ENCODE results near the gene DGCR8. TPM values are rescaled to one million over a fixed set of nuclear protein-coding genes. Genes with fewer than 3 reads are reported as not detected.

DGCR8 gene
- total RNA-seq, 1 donor from 2014 or later, result 35.5 TPM

DNA sequence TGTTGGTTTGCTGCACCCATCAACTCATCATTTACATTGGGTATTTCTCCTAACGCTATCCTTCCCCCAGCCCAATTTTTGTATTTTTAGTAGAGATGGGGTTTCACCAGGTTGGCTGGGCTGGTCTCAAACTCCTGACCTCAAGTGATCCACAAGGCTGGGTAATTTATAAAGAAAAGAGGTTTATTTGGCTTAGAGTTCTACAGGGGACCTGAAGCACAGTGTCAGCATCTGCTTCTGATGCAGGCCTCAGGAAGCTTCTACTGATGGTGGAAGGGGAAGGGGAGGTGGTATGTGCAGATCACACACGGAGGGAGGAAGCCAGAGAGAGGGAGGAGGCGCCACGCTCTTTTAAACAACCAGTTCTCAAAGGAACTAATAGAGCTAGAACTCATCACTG lies 33.3 kb upstream of the DGCR8 start:
- Histone ChIP-seq H3K4me3 (no peak overlapping the region), H3K36me3 (peaks cover 69% of the 10 kb centered on the region)

DNA sequence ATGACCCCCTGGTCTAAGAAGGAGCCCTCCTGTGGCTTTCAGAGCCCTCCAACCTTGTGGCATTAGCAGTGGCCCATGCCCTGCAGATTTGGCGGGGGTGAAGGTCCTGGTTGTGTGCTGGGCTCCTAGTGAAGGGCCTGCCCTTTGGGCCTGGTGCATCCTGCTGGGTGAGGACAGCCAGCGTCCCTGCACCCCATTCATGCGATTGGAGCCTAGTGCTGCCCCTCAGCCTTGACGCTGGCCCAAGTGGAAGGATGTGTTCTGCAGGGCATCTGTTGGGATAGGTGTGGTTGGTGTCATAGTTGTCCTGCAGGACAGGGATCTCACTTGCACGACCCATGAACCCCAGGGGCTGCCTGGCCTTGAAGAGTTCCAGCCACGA lies 28.1 kb upstream of the DGCR8 start:
- DNase-seq (no peak), ATAC-seq (no peak)
- Histone ChIP-seq H3K4me3 (no peak overlapping the region), H3K4me1 (no peaks in the 10 kb centered on the region), H3K27ac (no peak overlapping the region), H3K36me3 (peaks cover 73% of the 10 kb centered on the region), H3K27me3 (no peaks in the 10 kb centered on the region), H3K9me3 (no peaks in the 10 kb centered on the region)
- TF ChIP-seq CTCF (IDR thresholded peaks at IDR 0.05), result no peak
- intact Hi-C loops (cut with DNase I), result no loop called here

More for the DNA sequence above, 33.3 kb upstream of the DGCR8 start:
- TF ChIP-seq CTCF (IDR thresholded peaks at IDR 0.05), result no peak
- H3K27ac ChIP-seq, result no peak overlapping the region
- ATAC-seq (no peak), DNase-seq (no peak)
- H3K9me3 ChIP-seq, result no peaks in the 10 kb centered on the region
- no peaks in the 10 kb centered on the region for H3K27me3 ChIP-seq
- intact Hi-C loops (cut with DNase I), result no loop called here
- no peaks in the 10 kb centered on the region for H3K4me1 ChIP-seq

DNA sequence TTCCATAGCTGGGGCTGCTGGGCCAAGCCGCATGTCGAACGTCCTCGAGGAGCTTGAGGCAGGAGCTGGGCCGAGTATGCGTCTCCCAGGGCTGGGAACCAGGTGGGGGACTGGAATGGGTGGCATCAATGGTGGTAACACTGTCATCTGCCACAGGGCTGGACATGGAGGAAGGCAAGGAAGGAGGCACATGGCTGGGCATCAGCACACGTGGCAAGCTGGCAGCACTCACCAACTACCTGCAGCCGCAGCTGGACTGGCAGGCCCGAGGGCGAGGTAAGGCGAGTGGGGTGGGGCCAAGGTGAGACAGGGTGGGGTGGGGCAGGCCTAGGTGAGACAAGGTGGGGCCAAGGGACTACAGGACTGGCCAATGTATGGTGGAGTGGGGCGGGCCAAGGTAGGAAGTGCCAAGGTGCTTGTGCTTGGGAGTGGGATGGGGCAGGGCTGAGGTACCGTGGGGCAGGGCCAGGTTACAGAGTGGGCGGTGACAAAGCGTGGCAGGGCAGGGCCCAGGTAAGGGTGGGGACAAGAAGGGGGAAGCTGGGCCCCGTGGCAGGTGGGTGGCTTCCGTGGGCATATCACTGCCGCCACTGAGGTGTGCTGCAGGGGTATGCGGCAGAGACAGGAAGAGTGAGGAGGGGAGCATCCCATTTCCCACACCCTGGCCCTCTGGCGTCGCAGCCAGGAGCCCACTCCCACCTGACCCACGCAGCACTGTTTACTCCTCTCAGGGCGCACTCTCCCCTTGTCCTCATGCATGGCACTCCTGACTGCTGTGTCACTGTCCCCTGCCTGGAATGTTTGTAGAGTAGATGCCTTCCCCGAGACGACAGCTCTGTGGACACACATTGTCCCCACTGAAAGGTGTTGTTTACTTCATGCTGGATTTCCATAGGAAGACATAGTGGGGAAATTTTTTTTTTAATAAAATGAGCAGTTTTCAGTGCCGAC lies 27.5 kb upstream of the DGCR8 start:
- intact Hi-C loops (cut with DNase I), result no loop called here
- H3K27me3 ChIP-seq, result no peaks in the 10 kb centered on the region
- ATAC-seq, result peak; percentile 83
- H3K9me3 ChIP-seq, result no peaks in the 10 kb centered on the region
- TF ChIP-seq CTCF (IDR thresholded peaks at IDR 0.05), result no peak
- no peak overlapping the region for H3K27ac ChIP-seq
- DNase-seq, result no peak
- peaks cover 73% of the 10 kb centered on the region for H3K36me3 ChIP-seq
- no peaks in the 10 kb centered on the region for H3K4me1 ChIP-seq
- H3K4me3 ChIP-seq, result no peak overlapping the region

- Histone ChIP-seq H3K27ac (no peak overlapping the region), H3K4me3 (no peak overlapping the region), H3K9me3 (no peaks in the 10 kb centered on the region), H3K36me3 (peaks cover 76% of the 10 kb centered on the region), H3K4me1 (no peaks in the 10 kb centered on the region), H3K27me3 (no peaks in the 10 kb centered on the region)
- ATAC-seq (no peak), DNase-seq (no peak)
- intact Hi-C loops (cut with DNase I), result no loop called here
- TF ChIP-seq CTCF (IDR thresholded peaks at IDR 0.05), result no peak
Measured at GRCh38 chr22:20053407-20054033, 26.5 kb upstream of the DGCR8 start.

DNA sequence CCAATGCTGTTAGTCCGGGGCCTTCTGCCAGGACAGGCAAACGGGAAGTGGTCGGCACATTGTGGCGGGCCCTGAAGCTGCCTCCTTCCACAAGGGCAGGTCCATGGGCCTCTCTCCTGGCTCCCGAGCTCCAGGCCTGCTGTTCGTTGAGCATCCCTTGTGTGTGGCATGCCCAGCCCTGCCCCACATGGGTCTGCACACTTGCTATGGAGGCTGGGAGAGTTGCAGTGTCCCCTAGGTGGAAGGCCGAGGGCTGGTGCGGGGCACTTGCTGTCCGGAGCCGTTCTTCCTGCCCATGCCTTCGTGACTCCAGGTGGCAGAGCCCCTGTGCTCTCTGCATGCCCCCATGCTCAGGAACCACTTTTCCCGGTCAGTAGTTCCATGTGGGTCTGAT lies 26.0 kb upstream of the DGCR8 start:
- Histone ChIP-seq H3K4me1 (no peaks in the 10 kb centered on the region), H3K36me3 (peaks cover 78% of the 10 kb centered on the region), H3K4me3 (no peak overlapping the region), H3K27me3 (no peaks in the 10 kb centered on the region), H3K9me3 (no peaks in the 10 kb centered on the region), H3K27ac (no peak overlapping the region)
- no peak for TF ChIP-seq CTCF (IDR thresholded peaks at IDR 0.05)
- intact Hi-C loops (cut with DNase I), result no loop called here
- ATAC-seq, result no peak
- DNase-seq, result no peak
